Spleen (tissue), 7 donors: ENCODE measurements around the gene HDAC7.

Experiments used
- CTCF ChIP-seq, 11 experiments: fragments of 200-600 bp in 7 of 11; fragments of 450-650 bp in 4 of 11; sonication (generic) in 4 of 11; IDR thresholded peaks in 8 of 11; conservative IDR thresholded peaks in 3 of 11; 1 replicate in 7 of 11; 2 replicates in 4 of 11; pipeline versions ENCODE4 v1.4.0 to v1.8.0; 2016 to 2021; ENCODE audit warnings: antibody characterized with exemption in 11 of 11, inconsistent platforms in 4 of 11, mild to moderate bottlenecking in 1 of 11
- POLR2A ChIP-seq, 3 donors: fragments of 450-650 bp; IDR thresholded peaks; one replicate each; pipeline ENCODE4 v1.5.1; 2017; ENCODE audit warnings: antibody characterized with exemption in 3 of 3, mild to moderate bottlenecking in 1 of 3
- POLR2AphosphoS5 ChIP-seq, 3 donors: sonication (generic); formaldehyde crosslinking; IDR thresholded peaks; one replicate each; pipeline ENCODE4 v1.5.1; 2017; ENCODE audit warnings: antibody characterized with exemption in 3 of 3
- donor health status: DM: no; HTN: no; CAD: no; lungs with moderate emphysema.
- donor health status: DM: no; HTN: no; CAD: no.
- donor health status: DM: no; HTN: no; CAD: no.

GRCh38 chr12:47735649-47736048 lies 84.1 kb downstream of the HDAC7 start:
- TF ChIP-seq POLR2A (IDR thresholded peaks at IDR 0.05) (no peak), CTCF (IDR thresholded peaks at IDR 0.05 in 8 of 11, conservative IDR thresholded peaks at IDR 0.05 in 3 of 11) (no peak), POLR2AphosphoS5 (IDR thresholded peaks at IDR 0.05) (no peak)
